A673 (cell line): ENCODE data around the gene THOC2.

Experiments used
- CTCF ChIP-seq: fragments of 300-800, 200-600 bp; sonication (generic); conservative IDR thresholded peaks from 2 replicates; pipeline ENCODE4 v1.5.1; 2017; ENCODE audit warnings: low read depth, mild to moderate bottlenecking, antibody characterized with exemption, low read length, moderate library complexity, mixed read lengths
- EZH2 ChIP-seq: fragments of 200-600 bp; sonication (generic); IDR thresholded peaks from 2 replicates; pipeline ENCODE4 v1.6.1; 2017; ENCODE audit warnings: borderline replicate concordance, low read depth, mild to moderate bottlenecking, mixed read lengths, antibody characterized with exemption, low read length; ENCODE audit not compliant: poor library complexity, severe bottlenecking

GRCh38 chrX:123753656-123754350 is 21.0 kb upstream of the THOC2 start:
- TF ChIP-seq EZH2 (no peak), CTCF (no peak)
